HepG2 (cell line): ENCODE measurements around the gene PPP2R2B. TPM values are rescaled to one million over a fixed set of nuclear protein-coding genes. Genes with fewer than 3 reads are reported as not detected.

Experiments
- ATAC-seq: fragments of 200-7000 bp; cut with Tn5 transposase; 3 replicates; pipeline ENCODE4 v1.9.1; 2020; ENCODE audit warnings: mild to moderate bottlenecking, moderate library complexity
- BruUV-seq: library from RNA; stranded (reverse); fragments of 400-500 nt; replicated peaks from 2 replicates; lab custom pipeline; 2021; lab: Mats Ljungman, UMichigan
- CTCF ChIA-PET: fragments of 300-600 bp; formaldehyde crosslinking; extraction: SDS; loops from one replicate; lab custom pipeline; 2021; ENCODE audit warnings: low total read pairs, inconsistent platforms, low intra/inter-chr PET ratio; lab: Yijun Ruan, JAX
- POLR2A ChIA-PET: fragments of 350-600 bp; sonication (Branson Sonifier 250); formaldehyde crosslinking; loops from one replicate; lab custom pipeline; 2020; ENCODE audit warnings: antibody characterized with exemption, inconsistent platforms; lab: Yijun Ruan, JAX
- DNase-seq: peaks from one replicate; pipeline ENCODE4 v3.0.0-alpha.2; 2015; ENCODE audit warnings: low spot score
- FAIRE-seq: peaks from 3 replicates; lab custom pipeline; 2011; peaks lifted over from hg19 to GRCh38; lab: Jason Lieb, UNC
- H2AFZ ChIP-seq: one replicate; pipeline ENCODE4 v1.6.1; 2011; ENCODE audit warnings: low read length, inconsistent platforms
- H3K27ac ChIP-seq: fragments of 300-600 bp; 3 replicates; pipeline ENCODE4 v1.8.0; 2011; ENCODE audit warnings: mixed run types, mild to moderate bottlenecking, mixed read lengths, low read length, inconsistent platforms; ENCODE audit not compliant: insufficient read depth; ENCODE audit errors: extremely low read length
- H3K27me3 ChIP-seq, 2 experiments: fragments of 200-600 bp in 1 of 2; 2 replicates in 1 of 2; 3 replicates in 1 of 2; pipeline versions ENCODE4 v1.6.0 to v1.8.0; 2011; ENCODE audit warnings: low read length in 2 of 2, mild to moderate bottlenecking in 2 of 2, moderate library complexity in 2 of 2, inconsistent platforms in 1 of 2; ENCODE audit not compliant: insufficient read depth in 2 of 2, control insufficient read depth in 1 of 2
- H3K36me3 ChIP-seq, 2 experiments: fragments of 200-600 bp in 1 of 2; replicated peaks in 1 of 2; 2 replicates in 1 of 2; 3 replicates in 1 of 2; pipeline versions ENCODE4 v1.5.1 to v1.8.0; 2011; ENCODE audit warnings: low read length in 2 of 2, inconsistent platforms in 1 of 2; ENCODE audit not compliant: insufficient read depth in 2 of 2, control insufficient read depth in 1 of 2
- H3K4me1 ChIP-seq: 2 replicates; pipeline ENCODE4 v1.5.1; 2012; ENCODE audit warnings: low read length, inconsistent platforms; ENCODE audit not compliant: insufficient read depth
- H3K4me2 ChIP-seq: 2 replicates; pipeline ENCODE4 v1.6.0; 2011; ENCODE audit warnings: low read depth, low read length, inconsistent platforms
- H3K4me3 ChIP-seq, 3 experiments: fragments of 200-600 bp in 1 of 3; sonication (generic), shearing (Covaris generic) in 1 of 3; replicated peaks in 1 of 3; 2 replicates each; pipeline ENCODE4 v1.5.1; 2011 to 2016; ENCODE audit warnings: low read length in 3 of 3, inconsistent platforms in 2 of 3, low read depth in 2 of 3, mild to moderate bottlenecking in 2 of 3, control low read depth in 1 of 3, mixed read lengths in 1 of 3; ENCODE audit not compliant: insufficient read depth in 1 of 3
- H3K79me2 ChIP-seq: one replicate; pipeline ENCODE4 v1.6.1; 2011; ENCODE audit warnings: low read length, inconsistent platforms; ENCODE audit not compliant: insufficient read depth
- H3K9ac ChIP-seq: 2 replicates; pipeline ENCODE4 v1.6.0; 2011; ENCODE audit warnings: mild to moderate bottlenecking, low read depth, low read length, inconsistent platforms; ENCODE audit not compliant: insufficient read depth
- H3K9me3 ChIP-seq: 2 replicates; pipeline ENCODE4 v1.5.1; 2012; ENCODE audit warnings: mild to moderate bottlenecking, low read length
- H4K20me1 ChIP-seq: 2 replicates; pipeline ENCODE4 v1.6.0; 2011; ENCODE audit warnings: inconsistent platforms, mild to moderate bottlenecking, low read length, moderate library complexity; ENCODE audit not compliant: insufficient read depth
- CCDC6 ChIP-seq: sonication (generic); formaldehyde crosslinking; IDR thresholded peaks from 2 replicates; pipeline ENCODE4 v1.8.1; 2022; ENCODE audit warnings: mild to moderate bottlenecking, missing genetic modification reagents, moderate library complexity
- FOSL1 ChIP-seq: sonication (generic); formaldehyde crosslinking; IDR thresholded peaks from 2 replicates; pipeline ENCODE4 v1.9.0; 2021; ENCODE audit warnings: missing genetic modification reagents, borderline replicate concordance
- GATA4 ChIP-seq: sonication (generic); IDR thresholded peaks from 2 replicates; pipeline ENCODE4 v1.6.1; 2016; ENCODE audit warnings: antibody characterized with exemption, low read depth, borderline replicate concordance
- MIXL1 ChIP-seq: IDR thresholded peaks from 2 replicates; pipeline ENCODE4 v1.6.1; 2016
- ZNF234 ChIP-seq: sonication (generic); formaldehyde crosslinking; conservative IDR thresholded peaks from 2 replicates; pipeline ENCODE4 v1.5.1; 2020; ENCODE audit warnings: mild to moderate bottlenecking, missing genetic modification reagents
- ZNF331 ChIP-seq: sonication (generic); formaldehyde crosslinking; IDR thresholded peaks from 2 replicates; pipeline ENCODE4 v1.4.0; 2020; ENCODE audit warnings: missing genetic modification reagents
- ZNF543 ChIP-seq: sonication (generic); formaldehyde crosslinking; IDR thresholded peaks from 2 replicates; pipeline ENCODE4 v1.4.0; 2020; ENCODE audit warnings: mild to moderate bottlenecking, missing genetic modification reagents
- WGBS: methylation state at CpG from one replicate; pipeline ENCODE4 v1.1.6; 2017; ENCODE audit warnings: low lambda C conversion rate; 5-methylcytosine and 5-hydroxymethylcytosine counted together
- in situ Hi-C: cut with HindIII; loops from 2 replicates; pipeline ENCODE4 v1.10.0; 2017; ENCODE audit warnings: low pct_unique_long_range_greater_than_20kb; ENCODE audit not compliant: extremely low pct_ligation_motif_present
- intact Hi-C: fragments of 100-400 bp; cut with micrococcal nuclease; formaldehyde crosslinking; loops from one replicate; pipeline ENCODE4 v1.10.0; 2022; ENCODE audit not compliant: unreplicated experiment
- polyA plus RNA-seq, 8 experiments: library from polyadenylated mRNA; depleted of rRNA in 3 of 8; stranded (reverse) in 7 of 8; unstranded in 1 of 8; fragments of >200 nt; fragmentation: Illumina TruSeq in 4 of 8; extraction: Trizol in 4 of 8; gene quantifications; 2 replicates each; pipeline versions ENCODE4 v1.2.1 to v1.2.3, GENCODE V29; 2011 to 2016; ENCODE audit warnings: low read depth in 4 of 8, missing spikeins in 1 of 8, mixed read lengths in 1 of 8; ENCODE audit not compliant: insufficient read depth in 1 of 8
- total RNA-seq, 5 experiments: library from RNA; depleted of rRNA; stranded (reverse); fragments of >200 nt; fragmentation: Illumina TruSeq; extraction: Trizol; gene quantifications; 2 replicates each; pipeline ENCODE4 v1.2.3, GENCODE V29; 2016; ENCODE audit warnings: low read depth in 1 of 5
- TF ChIP-seq, protein P1 (sequence below): sonication (generic); formaldehyde crosslinking; IDR thresholded peaks from 2 replicates; pipeline ENCODE4 v1.8.0; 2022; ENCODE audit warnings: missing genetic modification reagents, low read depth, mild to moderate bottlenecking, borderline replicate concordance
- TF ChIP-seq, protein P2 (sequence below): IDR thresholded peaks from 2 replicates; pipeline ENCODE4 v1.6.1; 2016; ENCODE audit warnings: low read depth, missing genetic modification reagents, missing compliant biosample characterization
- TF ChIP-seq, protein P3 (sequence below): sonication (generic); formaldehyde crosslinking; IDR thresholded peaks from 2 replicates; pipeline ENCODE4 v1.4.0; 2020; ENCODE audit warnings: mild to moderate bottlenecking, missing genetic modification reagents

The PPP2R2B gene
- total and polyA plus RNA-seq, 2 of the 13 experiments (the other 11 are each of a cell fraction or from before 2014, with no cell fraction given) = not detected

DNA sequence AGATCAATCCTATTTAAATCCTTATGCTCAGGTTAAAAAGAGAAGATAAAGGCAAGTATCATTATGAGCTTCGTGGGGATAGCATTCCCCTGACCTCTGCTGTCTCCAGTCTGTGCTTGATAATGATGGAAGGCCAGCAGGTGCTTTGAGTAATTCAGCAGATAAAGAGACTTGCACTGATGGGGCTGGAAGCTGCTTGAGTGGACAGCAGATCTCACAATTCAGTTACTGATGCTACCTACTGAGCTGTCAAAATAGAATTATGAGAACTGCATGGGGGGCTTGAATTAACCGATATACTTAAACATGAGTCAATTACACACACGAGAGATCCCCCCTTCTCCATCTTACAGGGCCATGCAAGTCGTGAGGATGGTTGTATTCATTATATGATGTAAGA lies 254.9 kb downstream of the PPP2R2B start:
- ATAC-seq (no peak), DNase-seq (no peak), FAIRE-seq (no peak)
- no peak overlapping the region for H3K27ac ChIP-seq
- TF ChIP-seq ZNF234 (CRISPR knock-in tag) = no peak
- no peak for TF ChIP-seq MIXL1 (CRISPR knock-in tag)
- no peak for TF ChIP-seq FOSL1
- no peak for TF ChIP-seq GATA4
- TF ChIP-seq ZNF543 = no peak
- TF ChIP-seq, protein P1, sequence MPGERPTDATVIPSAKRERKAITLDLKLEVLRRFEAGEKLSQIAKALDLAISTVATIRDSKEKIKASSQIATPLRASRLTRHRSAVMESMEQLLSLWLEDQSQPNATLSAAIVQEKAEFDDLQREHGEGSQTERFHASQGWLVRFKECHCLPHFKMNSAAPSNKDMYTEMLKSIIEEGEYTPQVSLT (CRISPR knock-in tag) = no peak
- TF ChIP-seq ZNF331 (CRISPR knock-in tag) = no peak
- TF ChIP-seq, protein P2, sequence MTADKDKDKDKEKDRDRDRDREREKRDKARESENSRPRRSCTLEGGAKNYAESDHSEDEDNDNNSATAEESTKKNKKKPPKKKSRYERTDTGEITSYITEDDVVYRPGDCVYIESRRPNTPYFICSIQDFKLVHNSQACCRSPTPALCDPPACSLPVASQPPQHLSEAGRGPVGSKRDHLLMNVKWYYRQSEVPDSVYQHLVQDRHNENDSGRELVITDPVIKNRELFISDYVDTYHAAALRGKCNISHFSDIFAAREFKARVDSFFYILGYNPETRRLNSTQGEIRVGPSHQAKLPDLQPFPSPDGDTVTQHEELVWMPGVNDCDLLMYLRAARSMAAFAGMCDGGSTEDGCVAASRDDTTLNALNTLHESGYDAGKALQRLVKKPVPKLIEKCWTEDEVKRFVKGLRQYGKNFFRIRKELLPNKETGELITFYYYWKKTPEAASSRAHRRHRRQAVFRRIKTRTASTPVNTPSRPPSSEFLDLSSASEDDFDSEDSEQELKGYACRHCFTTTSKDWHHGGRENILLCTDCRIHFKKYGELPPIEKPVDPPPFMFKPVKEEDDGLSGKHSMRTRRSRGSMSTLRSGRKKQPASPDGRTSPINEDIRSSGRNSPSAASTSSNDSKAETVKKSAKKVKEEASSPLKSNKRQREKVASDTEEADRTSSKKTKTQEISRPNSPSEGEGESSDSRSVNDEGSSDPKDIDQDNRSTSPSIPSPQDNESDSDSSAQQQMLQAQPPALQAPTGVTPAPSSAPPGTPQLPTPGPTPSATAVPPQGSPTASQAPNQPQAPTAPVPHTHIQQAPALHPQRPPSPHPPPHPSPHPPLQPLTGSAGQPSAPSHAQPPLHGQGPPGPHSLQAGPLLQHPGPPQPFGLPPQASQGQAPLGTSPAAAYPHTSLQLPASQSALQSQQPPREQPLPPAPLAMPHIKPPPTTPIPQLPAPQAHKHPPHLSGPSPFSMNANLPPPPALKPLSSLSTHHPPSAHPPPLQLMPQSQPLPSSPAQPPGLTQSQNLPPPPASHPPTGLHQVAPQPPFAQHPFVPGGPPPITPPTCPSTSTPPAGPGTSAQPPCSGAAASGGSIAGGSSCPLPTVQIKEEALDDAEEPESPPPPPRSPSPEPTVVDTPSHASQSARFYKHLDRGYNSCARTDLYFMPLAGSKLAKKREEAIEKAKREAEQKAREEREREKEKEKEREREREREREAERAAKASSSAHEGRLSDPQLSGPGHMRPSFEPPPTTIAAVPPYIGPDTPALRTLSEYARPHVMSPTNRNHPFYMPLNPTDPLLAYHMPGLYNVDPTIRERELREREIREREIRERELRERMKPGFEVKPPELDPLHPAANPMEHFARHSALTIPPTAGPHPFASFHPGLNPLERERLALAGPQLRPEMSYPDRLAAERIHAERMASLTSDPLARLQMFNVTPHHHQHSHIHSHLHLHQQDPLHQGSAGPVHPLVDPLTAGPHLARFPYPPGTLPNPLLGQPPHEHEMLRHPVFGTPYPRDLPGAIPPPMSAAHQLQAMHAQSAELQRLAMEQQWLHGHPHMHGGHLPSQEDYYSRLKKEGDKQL (CRISPR knock-in tag) = no peak
- no peak for TF ChIP-seq CCDC6 (CRISPR knock-in tag)
- TF ChIP-seq, protein P3, sequence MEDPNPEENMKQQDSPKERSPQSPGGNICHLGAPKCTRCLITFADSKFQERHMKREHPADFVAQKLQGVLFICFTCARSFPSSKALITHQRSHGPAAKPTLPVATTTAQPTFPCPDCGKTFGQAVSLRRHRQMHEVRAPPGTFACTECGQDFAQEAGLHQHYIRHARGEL = no peak
- no peaks in the 10 kb centered on the region for H3K27me3 ChIP-seq
- ChIA-PET CTCF (interaction anchor here (1.2 kb wide), 1 partner anchor 58 kb away, joined by 4 read pairs; no protein-coding TSS in a partner anchor), POLR2A (no interaction called here)
- H2AFZ ChIP-seq = no peak overlapping the region
- H3K4me1 ChIP-seq = peaks cover 4% of the 10 kb centered on the region
- in situ Hi-C loops (no loop called here), intact Hi-C loops (loop anchor here (5.0 kb wide), 1 partner anchor 81 kb away; no protein-coding TSS in a partner anchor)
- H3K4me3 ChIP-seq = no peak overlapping the region
- no peaks in the 10 kb centered on the region for H3K36me3 ChIP-seq
- H3K9me3 ChIP-seq = no peaks in the 10 kb centered on the region
- H3K9ac ChIP-seq = no peak overlapping the region
- no peaks in the 10 kb centered on the region for H4K20me1 ChIP-seq
- no TSS peak for BruUV-seq
- 19% methylated on average over 4 of the region's 4 CpGs for WGBS
- no peaks in the 10 kb centered on the region for H3K79me2 ChIP-seq
- no peak overlapping the region for H3K4me2 ChIP-seq
